SK-N-SH treated with all-trans-retinoic acid at 6 μM for 48 hours (cell line): Measurements from ENCODE around the gene ABCC4.

Experiments
- ARNTL ChIP-seq: fragments of 450-650 bp; formaldehyde crosslinking; IDR thresholded peaks from 2 replicates; pipeline ENCODE4 v1.5.0; 2020; ENCODE audit warnings: low read depth, mild to moderate bottlenecking, moderate library complexity, borderline replicate concordance
- CSDC2 ChIP-seq: fragments of 250-450 bp; sonication (Bioruptor Pico); IDR thresholded peaks from 2 replicates; pipeline ENCODE4 v1.5.0; 2020; ENCODE audit warnings: mild to moderate bottlenecking, moderate library complexity
- ESRRG ChIP-seq: fragments of 250-450 bp; sonication (Bioruptor Pico); IDR thresholded peaks from 2 replicates; pipeline ENCODE4 v1.6.1; 2021; ENCODE audit warnings: mild to moderate bottlenecking
- GLIS3 ChIP-seq: fragments of 250-450 bp; sonication (Bioruptor Pico); IDR thresholded peaks from 2 replicates; pipeline ENCODE4 v1.5.0; 2020; ENCODE audit warnings: mild to moderate bottlenecking, moderate library complexity
- SNAI2 ChIP-seq: fragments of 250-450 bp; sonication (Bioruptor Pico); IDR thresholded peaks from 2 replicates; pipeline ENCODE4 v1.5.0; 2020; ENCODE audit warnings: mild to moderate bottlenecking, moderate library complexity
- TCF4 ChIP-seq: fragments of 250-450 bp; sonication (Bioruptor Pico); IDR thresholded peaks from 2 replicates; pipeline ENCODE4 v1.8.0; 2021; ENCODE audit warnings: mild to moderate bottlenecking, moderate library complexity, borderline replicate concordance
- TOX ChIP-seq: fragments of 250-450 bp; sonication (Bioruptor Pico); IDR thresholded peaks from 2 replicates; pipeline ENCODE4 v1.8.0; 2021; ENCODE audit warnings: mild to moderate bottlenecking, moderate library complexity, borderline replicate concordance
- ZC3H10 ChIP-seq: fragments of 250-450 bp; sonication (Bioruptor Pico); IDR thresholded peaks from 2 replicates; pipeline ENCODE4 v1.5.1; 2021; ENCODE audit warnings: mild to moderate bottlenecking, moderate library complexity
- ZFP3 ChIP-seq: fragments of 250-450 bp; sonication (Bioruptor Pico); IDR thresholded peaks from 2 replicates; pipeline ENCODE4 v1.5.0; 2020; ENCODE audit warnings: mild to moderate bottlenecking, moderate library complexity
- ZFP30 ChIP-seq: fragments of 450-650 bp; formaldehyde crosslinking; IDR thresholded peaks from 2 replicates; pipeline ENCODE4 v1.5.0; 2022; ENCODE audit warnings: mild to moderate bottlenecking, moderate library complexity
- TF ChIP-seq, protein P1 (sequence below): fragments of 250-450 bp; sonication (Bioruptor Pico); IDR thresholded peaks from 2 replicates; pipeline ENCODE4 v1.5.0; 2020; ENCODE audit warnings: mild to moderate bottlenecking, moderate library complexity
- TF ChIP-seq, protein P2 (sequence below): fragments of 250-450 bp; sonication (Bioruptor Pico); IDR thresholded peaks from 2 replicates; pipeline ENCODE4 v1.5.1; 2020; ENCODE audit warnings: low read depth, mild to moderate bottlenecking, moderate library complexity

DNA sequence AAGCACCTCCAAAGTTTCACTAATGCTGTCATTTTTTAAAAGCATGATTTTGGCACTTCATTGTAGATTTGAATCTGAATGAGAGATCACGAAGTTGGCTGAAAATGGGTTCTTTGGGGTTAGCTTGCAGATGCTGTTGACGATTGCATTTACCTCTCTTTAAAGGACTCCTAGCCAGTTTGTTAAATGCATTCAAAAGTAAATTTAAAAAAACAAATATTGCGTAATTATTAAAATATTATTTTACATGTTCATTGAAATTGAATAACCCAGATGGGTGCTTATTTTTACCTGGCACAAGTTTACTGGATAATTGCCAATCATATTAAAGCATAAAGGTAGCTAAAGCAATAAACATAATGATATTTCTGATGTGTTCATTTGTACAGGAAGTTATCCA, 172.2 kb downstream of the ABCC4 start:
- TF ChIP-seq TCF4 (CRISPR knock-in tag) = no peak
- TF ChIP-seq ARNTL (CRISPR knock-in tag) = no peak
- TF ChIP-seq TOX = no peak
- no peak for TF ChIP-seq ZFP3 (CRISPR knock-in tag)
- TF ChIP-seq ESRRG (CRISPR knock-in tag) = no peak
- no peak for TF ChIP-seq ZFP30 (CRISPR knock-in tag)
- no peak for TF ChIP-seq SNAI2
- TF ChIP-seq CSDC2 (CRISPR knock-in tag) = no peak
- TF ChIP-seq, protein P1, sequence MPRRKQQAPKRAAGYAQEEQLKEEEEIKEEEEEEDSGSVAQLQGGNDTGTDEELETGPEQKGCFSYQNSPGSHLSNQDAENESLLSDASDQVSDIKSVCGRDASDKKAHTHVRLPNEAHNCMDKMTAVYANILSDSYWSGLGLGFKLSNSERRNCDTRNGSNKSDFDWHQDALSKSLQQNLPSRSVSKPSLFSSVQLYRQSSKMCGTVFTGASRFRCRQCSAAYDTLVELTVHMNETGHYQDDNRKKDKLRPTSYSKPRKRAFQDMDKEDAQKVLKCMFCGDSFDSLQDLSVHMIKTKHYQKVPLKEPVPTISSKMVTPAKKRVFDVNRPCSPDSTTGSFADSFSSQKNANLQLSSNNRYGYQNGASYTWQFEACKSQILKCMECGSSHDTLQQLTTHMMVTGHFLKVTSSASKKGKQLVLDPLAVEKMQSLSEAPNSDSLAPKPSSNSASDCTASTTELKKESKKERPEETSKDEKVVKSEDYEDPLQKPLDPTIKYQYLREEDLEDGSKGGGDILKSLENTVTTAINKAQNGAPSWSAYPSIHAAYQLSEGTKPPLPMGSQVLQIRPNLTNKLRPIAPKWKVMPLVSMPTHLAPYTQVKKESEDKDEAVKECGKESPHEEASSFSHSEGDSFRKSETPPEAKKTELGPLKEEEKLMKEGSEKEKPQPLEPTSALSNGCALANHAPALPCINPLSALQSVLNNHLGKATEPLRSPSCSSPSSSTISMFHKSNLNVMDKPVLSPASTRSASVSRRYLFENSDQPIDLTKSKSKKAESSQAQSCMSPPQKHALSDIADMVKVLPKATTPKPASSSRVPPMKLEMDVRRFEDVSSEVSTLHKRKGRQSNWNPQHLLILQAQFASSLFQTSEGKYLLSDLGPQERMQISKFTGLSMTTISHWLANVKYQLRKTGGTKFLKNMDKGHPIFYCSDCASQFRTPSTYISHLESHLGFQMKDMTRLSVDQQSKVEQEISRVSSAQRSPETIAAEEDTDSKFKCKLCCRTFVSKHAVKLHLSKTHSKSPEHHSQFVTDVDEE (CRISPR knock-in tag) = no peak
- no peak for TF ChIP-seq GLIS3
- TF ChIP-seq, protein P2, sequence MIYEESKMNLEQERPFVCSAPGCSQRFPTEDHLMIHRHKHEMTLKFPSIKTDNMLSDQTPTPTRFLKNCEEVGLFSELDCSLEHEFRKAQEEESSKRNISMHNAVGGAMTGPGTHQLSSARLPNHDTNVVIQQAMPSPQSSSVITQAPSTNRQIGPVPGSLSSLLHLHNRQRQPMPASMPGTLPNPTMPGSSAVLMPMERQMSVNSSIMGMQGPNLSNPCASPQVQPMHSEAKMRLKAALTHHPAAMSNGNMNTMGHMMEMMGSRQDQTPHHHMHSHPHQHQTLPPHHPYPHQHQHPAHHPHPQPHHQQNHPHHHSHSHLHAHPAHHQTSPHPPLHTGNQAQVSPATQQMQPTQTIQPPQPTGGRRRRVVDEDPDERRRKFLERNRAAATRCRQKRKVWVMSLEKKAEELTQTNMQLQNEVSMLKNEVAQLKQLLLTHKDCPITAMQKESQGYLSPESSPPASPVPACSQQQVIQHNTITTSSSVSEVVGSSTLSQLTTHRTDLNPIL (CRISPR knock-in tag) = no peak
- TF ChIP-seq ZC3H10 (CRISPR knock-in tag) = no peak
